Type B pancreatic cell (in vitro differentiated cells): ENCODE results near the gene TENM4. TPM values are rescaled to one million over a fixed set of nuclear protein-coding genes. Genes with fewer than 3 reads are reported as not detected.

Source experiments
- DNase-seq: peaks from one replicate; pipeline ENCODE4 v3.0.0; 2021; ENCODE audit warnings: mixed read lengths; ENCODE audit not compliant: unreplicated experiment; ENCODE audit errors: extremely low spot score
- H3K27ac Mint-ChIP-seq: 2 replicates; pipeline ENCODE4 v1.8.0; 2021; ENCODE audit warnings: mild to moderate bottlenecking, mixed read lengths
- H3K27me3 Mint-ChIP-seq: 2 replicates; pipeline ENCODE4 v1.8.0; 2021; ENCODE audit warnings: mixed read lengths
- H3K36me3 Mint-ChIP-seq: 2 replicates; pipeline ENCODE4 v1.8.0; 2021; ENCODE audit warnings: mixed read lengths
- H3K4me1 Mint-ChIP-seq: one replicate; pipeline ENCODE4 v1.8.0; 2021; ENCODE audit warnings: mixed read lengths; ENCODE audit not compliant: unreplicated experiment
- H3K4me3 Mint-ChIP-seq: 2 replicates; pipeline ENCODE4 v1.8.0; 2021; ENCODE audit warnings: mild to moderate bottlenecking, mixed read lengths
- H3K9me3 Mint-ChIP-seq: 2 replicates; pipeline ENCODE4 v1.8.0; 2021; ENCODE audit warnings: mixed read lengths
- total RNA-seq: library from RNA; stranded (reverse); gene quantifications from 2 replicates; pipeline ENCODE4 v1.2.1, GENCODE V29; 2021; ENCODE audit warnings: low replicate concordance
- TF ChIP-seq, protein P1 (sequence below): fragments of 200-600 bp; sonication (generic); conservative IDR thresholded peaks from 2 replicates; pipeline ENCODE4 v1.5.0; 2021; ENCODE audit warnings: antibody characterized with exemption, mild to moderate bottlenecking

Gene TENM4
- total RNA-seq, 1 donor from 2014 or later, result 156 TPM

DNA sequence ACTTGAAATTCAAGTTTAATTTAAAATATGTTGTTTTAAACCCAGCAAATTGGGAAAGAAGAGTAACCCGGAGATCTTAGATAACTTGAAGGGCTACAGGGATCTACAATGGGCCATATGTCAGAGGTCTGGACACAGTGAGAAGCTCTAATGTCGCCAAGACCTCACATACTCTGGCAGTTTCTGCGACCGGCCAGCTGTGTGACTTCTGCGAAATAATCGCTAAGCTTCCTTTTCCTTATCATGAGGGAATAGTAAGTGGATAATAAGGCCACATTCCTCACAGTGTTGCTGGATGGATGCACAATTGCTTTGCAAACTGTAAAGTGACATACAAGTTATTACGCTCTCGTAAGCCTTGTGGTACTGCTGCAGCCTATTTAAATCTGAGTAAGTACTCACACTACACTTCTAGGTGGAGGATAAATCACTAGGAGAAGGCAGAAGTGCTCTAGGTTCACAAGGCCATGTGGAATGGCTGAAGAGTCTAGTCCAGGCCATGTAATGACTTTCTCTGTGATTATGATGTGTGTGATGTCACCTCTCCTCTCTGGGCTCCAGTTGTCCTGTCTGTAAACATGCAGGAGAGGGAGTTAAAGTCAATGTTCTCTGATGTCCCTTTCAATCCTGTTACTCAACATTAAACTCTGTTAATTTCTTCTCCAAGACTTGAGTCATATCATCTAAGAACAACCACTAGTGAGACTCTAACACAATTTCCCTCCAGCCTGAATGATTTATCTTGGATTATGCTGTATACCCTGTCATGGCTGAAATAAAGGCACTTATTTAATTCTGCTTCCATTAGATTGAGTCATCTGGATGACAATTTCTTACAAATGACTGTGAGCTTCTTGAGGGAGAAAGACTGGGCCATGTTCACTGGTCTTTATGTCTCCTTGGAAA, 673.5 kb downstream of the TENM4 start:
- no peaks in the 10 kb centered on the region for H3K27me3 Mint-ChIP-seq
- no peak overlapping the region for H3K27ac Mint-ChIP-seq
- TF ChIP-seq, protein P1, sequence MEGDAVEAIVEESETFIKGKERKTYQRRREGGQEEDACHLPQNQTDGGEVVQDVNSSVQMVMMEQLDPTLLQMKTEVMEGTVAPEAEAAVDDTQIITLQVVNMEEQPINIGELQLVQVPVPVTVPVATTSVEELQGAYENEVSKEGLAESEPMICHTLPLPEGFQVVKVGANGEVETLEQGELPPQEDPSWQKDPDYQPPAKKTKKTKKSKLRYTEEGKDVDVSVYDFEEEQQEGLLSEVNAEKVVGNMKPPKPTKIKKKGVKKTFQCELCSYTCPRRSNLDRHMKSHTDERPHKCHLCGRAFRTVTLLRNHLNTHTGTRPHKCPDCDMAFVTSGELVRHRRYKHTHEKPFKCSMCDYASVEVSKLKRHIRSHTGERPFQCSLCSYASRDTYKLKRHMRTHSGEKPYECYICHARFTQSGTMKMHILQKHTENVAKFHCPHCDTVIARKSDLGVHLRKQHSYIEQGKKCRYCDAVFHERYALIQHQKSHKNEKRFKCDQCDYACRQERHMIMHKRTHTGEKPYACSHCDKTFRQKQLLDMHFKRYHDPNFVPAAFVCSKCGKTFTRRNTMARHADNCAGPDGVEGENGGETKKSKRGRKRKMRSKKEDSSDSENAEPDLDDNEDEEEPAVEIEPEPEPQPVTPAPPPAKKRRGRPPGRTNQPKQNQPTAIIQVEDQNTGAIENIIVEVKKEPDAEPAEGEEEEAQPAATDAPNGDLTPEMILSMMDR, result no peak
- no peaks in the 10 kb centered on the region for H3K4me1 Mint-ChIP-seq
- H3K4me3 Mint-ChIP-seq, result no peak overlapping the region
- no peak for DNase-seq
- H3K36me3 Mint-ChIP-seq, result peaks cover 47% of the 10 kb centered on the region
- H3K9me3 Mint-ChIP-seq, result no peaks in the 10 kb centered on the region

DNA sequence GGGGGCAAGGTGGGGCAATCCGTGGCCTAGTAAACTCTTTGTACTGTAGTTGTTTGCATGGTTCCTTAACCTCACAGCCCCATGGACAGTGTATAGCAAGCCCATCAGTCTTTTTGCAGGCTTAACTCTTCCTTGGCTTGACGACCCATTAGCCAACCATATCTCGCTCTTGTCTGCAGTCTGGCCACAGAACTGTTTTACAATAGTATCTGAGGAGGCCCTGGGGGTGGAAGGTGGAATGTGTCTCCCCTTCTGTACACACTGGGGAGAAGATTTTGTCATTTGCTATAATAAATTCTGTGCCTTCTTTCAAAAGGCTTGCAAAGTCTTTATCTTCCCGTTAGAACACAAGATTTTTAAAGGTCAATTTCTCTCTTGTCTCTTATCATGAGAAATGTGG, 675.9 kb downstream of the TENM4 start:
- Mint-ChIP-seq H3K27me3 (no peaks in the 10 kb centered on the region), H3K4me1 (no peaks in the 10 kb centered on the region), H3K4me3 (no peak overlapping the region), H3K36me3 (peaks cover 39% of the 10 kb centered on the region), H3K9me3 (no peaks in the 10 kb centered on the region), H3K27ac (no peak overlapping the region)
- TF ChIP-seq, protein P1, result no peak
- no peak for DNase-seq

DNA sequence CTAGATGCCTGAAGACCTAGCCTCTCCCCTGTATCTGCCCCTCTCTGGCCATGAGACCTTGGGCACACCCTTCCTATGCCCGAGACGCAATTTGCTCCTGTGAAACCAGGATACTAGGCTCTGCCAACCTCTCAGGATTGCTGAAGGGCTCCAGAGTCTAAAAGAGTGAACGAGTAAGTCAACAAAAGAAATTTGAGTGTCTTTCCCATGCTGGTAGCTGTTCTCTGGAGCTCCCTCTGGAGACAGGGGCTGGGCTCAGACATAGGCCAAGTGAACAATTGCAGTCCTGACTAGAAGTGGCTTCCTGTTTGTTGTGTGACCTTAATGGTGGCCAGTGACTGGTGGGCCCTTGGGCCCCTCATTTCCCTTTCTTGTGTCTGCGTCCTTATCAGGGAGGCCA, 677.2 kb downstream of the TENM4 start:
- no peak for DNase-seq
- Mint-ChIP-seq H3K36me3 (peaks cover 36% of the 10 kb centered on the region), H3K4me1 (no peaks in the 10 kb centered on the region), H3K9me3 (no peaks in the 10 kb centered on the region), H3K4me3 (no peak overlapping the region), H3K27ac (no peak overlapping the region), H3K27me3 (no peaks in the 10 kb centered on the region)
- TF ChIP-seq, protein P1, result no peak

DNA sequence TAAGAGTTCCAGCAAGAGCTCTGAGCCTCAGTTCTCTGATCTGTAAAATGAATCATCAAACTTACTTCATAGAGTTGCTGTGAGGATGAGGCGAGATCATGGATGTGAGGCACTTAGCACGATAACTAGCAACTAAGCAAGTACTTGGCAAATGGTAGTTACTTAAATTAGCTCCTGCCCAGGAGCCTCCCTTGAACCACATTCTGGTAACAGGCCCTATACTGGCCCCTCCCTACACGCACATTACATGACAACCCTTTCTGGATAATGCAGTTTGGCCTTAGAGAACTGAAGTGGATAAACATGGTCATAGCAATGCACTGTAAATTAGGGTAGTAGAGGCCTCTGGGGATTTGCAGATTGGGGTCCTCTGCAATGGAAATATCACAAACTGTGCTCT, 678.7 kb downstream of the TENM4 start:
- Mint-ChIP-seq H3K27me3 (no peaks in the 10 kb centered on the region), H3K4me3 (no peak overlapping the region), H3K9me3 (no peaks in the 10 kb centered on the region), H3K4me1 (no peaks in the 10 kb centered on the region), H3K27ac (no peak overlapping the region), H3K36me3 (peaks cover 27% of the 10 kb centered on the region)
- TF ChIP-seq, protein P1, result no peak
- no peak for DNase-seq

DNA sequence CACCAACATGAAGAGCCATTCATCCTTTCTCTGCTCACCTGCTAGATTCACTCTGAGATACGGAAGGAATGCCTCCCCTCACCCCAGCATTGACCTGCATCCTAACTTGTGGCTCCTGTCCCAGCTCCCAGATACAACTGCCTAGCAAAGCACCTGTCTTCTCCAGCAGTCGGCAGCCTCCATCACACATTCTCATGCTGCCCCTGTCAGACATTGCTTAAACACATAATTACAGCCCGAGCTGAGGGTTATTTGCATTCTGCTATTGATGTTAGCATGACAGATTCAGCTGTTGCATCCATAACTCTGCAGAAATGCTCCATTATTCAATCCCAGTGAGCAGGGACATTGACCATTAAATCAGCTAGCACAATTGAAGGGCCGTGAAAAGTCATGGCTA, 681.8 kb downstream of the TENM4 start:
- Mint-ChIP-seq H3K4me1 (no peaks in the 10 kb centered on the region), H3K27ac (no peak overlapping the region), H3K27me3 (no peaks in the 10 kb centered on the region), H3K4me3 (no peak overlapping the region), H3K9me3 (no peaks in the 10 kb centered on the region), H3K36me3 (peaks cover 22% of the 10 kb centered on the region)
- DNase-seq, result no peak
- TF ChIP-seq, protein P1, result no peak
